ENCODE data around the gene ATP10A. TPM values are rescaled to one million over a fixed set of nuclear protein-coding genes. Genes with fewer than 3 reads are reported as not detected.

Gene ATP10A
- total RNA-seq, 1 donor from 2014 or later = 6.8 TPM

DNA sequence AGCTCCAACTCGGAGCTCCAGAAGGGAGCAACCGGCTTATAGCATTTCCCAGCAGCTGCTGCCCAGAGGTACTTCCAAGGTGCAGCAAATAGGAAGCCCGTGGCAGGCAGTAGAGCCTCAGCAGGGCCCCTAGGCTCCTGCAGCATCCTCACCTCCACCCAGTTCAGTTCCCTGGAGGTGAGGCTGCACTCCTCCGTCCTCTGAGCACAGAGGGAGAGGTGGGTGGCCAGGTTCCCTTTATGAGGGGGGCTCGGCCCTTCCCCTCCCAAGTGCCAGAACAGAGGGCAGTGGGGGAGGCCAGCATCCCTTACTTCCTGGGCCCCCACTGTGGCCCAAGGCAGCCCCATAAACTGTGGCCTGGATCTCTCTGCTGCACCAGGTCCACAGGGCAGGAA, 150.2 kb downstream of the ATP10A start:
- H3K9me3 Mint-ChIP-seq = no peaks in the 10 kb centered on the region
- TF ChIP-seq, protein P1, sequence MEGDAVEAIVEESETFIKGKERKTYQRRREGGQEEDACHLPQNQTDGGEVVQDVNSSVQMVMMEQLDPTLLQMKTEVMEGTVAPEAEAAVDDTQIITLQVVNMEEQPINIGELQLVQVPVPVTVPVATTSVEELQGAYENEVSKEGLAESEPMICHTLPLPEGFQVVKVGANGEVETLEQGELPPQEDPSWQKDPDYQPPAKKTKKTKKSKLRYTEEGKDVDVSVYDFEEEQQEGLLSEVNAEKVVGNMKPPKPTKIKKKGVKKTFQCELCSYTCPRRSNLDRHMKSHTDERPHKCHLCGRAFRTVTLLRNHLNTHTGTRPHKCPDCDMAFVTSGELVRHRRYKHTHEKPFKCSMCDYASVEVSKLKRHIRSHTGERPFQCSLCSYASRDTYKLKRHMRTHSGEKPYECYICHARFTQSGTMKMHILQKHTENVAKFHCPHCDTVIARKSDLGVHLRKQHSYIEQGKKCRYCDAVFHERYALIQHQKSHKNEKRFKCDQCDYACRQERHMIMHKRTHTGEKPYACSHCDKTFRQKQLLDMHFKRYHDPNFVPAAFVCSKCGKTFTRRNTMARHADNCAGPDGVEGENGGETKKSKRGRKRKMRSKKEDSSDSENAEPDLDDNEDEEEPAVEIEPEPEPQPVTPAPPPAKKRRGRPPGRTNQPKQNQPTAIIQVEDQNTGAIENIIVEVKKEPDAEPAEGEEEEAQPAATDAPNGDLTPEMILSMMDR (conservative IDR thresholded peaks at IDR 0.05) = no peak
- peaks cover 7% of the 10 kb centered on the region for H3K4me1 Mint-ChIP-seq
- no peak overlapping the region for H3K4me3 Mint-ChIP-seq
- no peaks in the 10 kb centered on the region for H3K27me3 Mint-ChIP-seq (ENCODE audit: low read depth)
- no peak for DNase-seq (ENCODE audit: low read depth, low spot score)
- no peaks in the 10 kb centered on the region for H3K36me3 Mint-ChIP-seq (ENCODE audit: low read depth)
- no peak overlapping the region for H3K27ac Mint-ChIP-seq (ENCODE audit: unreplicated experiment)

DNA sequence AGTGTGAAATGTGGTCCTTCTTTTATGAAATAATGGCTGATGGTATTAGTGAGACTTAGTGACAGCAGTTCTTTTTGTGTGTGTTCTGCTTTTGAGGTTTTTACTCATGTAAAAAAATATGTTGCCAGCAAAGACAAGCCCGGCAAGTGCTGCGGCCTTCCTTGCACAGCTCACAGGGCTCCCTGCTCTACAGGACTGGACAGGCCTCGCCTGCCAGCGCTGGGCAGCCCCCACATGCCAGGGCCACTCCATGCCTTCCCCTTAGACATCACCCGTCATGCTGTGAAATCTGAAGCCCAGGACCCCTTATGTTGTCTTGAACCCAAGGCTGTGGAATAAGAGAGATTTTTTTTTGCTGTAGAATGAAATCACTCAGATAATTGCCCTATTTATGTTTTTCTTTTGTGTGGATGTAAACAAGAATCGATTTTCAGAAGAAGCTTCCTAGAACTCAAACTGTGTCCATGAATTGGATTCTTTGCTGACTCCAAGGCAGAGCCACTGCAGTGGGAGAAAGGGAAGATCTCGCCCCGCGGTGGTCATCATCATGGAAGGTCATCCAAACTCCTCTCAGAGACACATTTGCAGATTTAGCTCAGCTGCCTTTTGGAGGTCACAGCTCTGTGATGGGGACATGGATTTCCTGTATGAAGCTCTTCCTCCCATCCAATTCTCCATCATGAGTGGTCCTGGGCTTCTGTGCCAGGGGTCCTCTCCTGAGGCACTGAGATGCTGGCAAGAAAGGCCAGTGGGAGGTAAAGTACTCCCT, 150.8 kb downstream of the ATP10A start:
- H3K9me3 Mint-ChIP-seq = no peaks in the 10 kb centered on the region
- H3K27me3 Mint-ChIP-seq (ENCODE audit: low read depth) = no peaks in the 10 kb centered on the region
- H3K36me3 Mint-ChIP-seq (ENCODE audit: low read depth) = no peaks in the 10 kb centered on the region
- TF ChIP-seq, protein P1 (conservative IDR thresholded peaks at IDR 0.05) = no peak
- H3K27ac Mint-ChIP-seq (ENCODE audit: unreplicated experiment) = no peak overlapping the region
- no peak overlapping the region for H3K4me3 Mint-ChIP-seq
- no peak for DNase-seq (ENCODE audit: low read depth, low spot score)
- H3K4me1 Mint-ChIP-seq = peaks cover 2% of the 10 kb centered on the region

DNA sequence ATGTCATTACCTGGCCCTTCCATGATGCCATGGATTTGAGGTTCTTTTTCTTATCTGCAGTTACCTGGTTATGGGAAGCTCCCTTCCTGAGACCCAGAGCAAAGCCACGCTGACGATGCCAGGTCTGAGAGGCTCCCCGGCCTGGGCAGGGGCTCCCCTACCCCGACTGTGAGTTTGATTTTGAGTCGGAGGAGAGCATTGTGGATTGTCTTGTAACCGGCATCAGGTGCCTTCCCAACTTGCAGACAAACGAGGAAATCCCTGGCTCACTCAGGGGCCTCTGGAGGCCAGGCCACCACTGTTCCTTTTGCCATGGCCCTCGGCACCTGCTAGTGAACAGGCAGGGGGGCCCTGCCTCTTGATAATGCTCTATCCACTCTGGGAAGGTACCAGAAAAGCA, 151.4 kb downstream of the ATP10A start:
- Mint-ChIP-seq H3K9me3 (no peaks in the 10 kb centered on the region), H3K27me3 (ENCODE audit: low read depth) (no peaks in the 10 kb centered on the region), H3K4me1 (no peaks in the 10 kb centered on the region), H3K27ac (ENCODE audit: unreplicated experiment) (no peak overlapping the region), H3K4me3 (no peak overlapping the region), H3K36me3 (ENCODE audit: low read depth) (no peaks in the 10 kb centered on the region)
- no peak for DNase-seq (ENCODE audit: low read depth, low spot score)
- TF ChIP-seq, protein P1 (conservative IDR thresholded peaks at IDR 0.05) = no peak

DNA sequence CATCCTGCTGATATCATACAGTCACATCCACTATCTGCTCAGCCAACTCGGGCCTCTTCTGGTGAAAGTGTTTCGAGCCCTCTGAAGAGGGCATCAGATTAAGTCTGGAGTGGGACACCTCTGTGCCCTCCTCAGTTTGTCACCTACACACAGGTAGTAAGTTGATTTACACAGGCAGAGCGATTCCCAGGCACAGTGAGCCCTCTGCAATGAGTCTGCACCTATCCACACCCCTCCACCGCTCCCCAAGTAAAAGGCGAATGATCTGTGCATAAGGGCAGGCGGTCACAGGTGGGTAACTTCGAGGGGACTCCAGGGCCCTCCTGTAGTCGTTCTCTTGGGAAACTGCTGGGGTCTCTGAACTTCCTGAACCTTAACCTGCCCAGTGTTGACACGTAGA, 152.0 kb downstream of the ATP10A start:
- no peak overlapping the region for H3K27ac Mint-ChIP-seq (ENCODE audit: unreplicated experiment)
- H3K4me1 Mint-ChIP-seq = no peaks in the 10 kb centered on the region
- H3K9me3 Mint-ChIP-seq = no peaks in the 10 kb centered on the region
- TF ChIP-seq, protein P1 (conservative IDR thresholded peaks at IDR 0.05) = no peak
- no peaks in the 10 kb centered on the region for H3K27me3 Mint-ChIP-seq (ENCODE audit: low read depth)
- H3K4me3 Mint-ChIP-seq = no peak overlapping the region
- H3K36me3 Mint-ChIP-seq (ENCODE audit: low read depth) = no peaks in the 10 kb centered on the region
- no peak for DNase-seq (ENCODE audit: low read depth, low spot score)

DNA sequence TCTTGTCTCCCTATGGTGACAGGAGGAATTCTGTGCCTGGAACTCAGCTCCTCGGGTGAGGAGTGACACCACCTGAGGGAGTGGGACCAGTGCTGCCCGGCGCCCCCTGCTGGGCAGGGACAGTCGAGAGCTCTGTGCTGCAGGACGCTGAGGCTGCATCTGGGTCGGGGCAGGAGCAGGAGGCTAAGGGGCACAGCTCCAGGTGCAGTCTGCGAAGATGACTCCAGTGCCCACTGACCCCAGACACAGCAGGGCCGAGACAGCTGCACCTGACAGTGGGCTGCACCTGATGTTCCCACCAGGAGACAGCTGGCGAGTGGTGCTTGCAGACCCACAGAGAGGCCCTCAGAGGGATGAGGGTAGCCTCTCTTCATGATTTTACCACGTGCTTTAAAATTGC, 152.9 kb downstream of the ATP10A start:
- Mint-ChIP-seq H3K9me3 (no peaks in the 10 kb centered on the region), H3K4me1 (no peaks in the 10 kb centered on the region), H3K27me3 (ENCODE audit: low read depth) (no peaks in the 10 kb centered on the region), H3K27ac (ENCODE audit: unreplicated experiment) (no peak overlapping the region), H3K36me3 (ENCODE audit: low read depth) (no peaks in the 10 kb centered on the region), H3K4me3 (no peak overlapping the region)
- DNase-seq (ENCODE audit: low read depth, low spot score) = peak; percentile 64
- TF ChIP-seq, protein P1 (conservative IDR thresholded peaks at IDR 0.05) = peak; percentile 76

Data from neural crest cell (in vitro differentiated cells).